Measurements from ENCODE around the gene ZNF264.

The ZNF264 gene

DNA sequence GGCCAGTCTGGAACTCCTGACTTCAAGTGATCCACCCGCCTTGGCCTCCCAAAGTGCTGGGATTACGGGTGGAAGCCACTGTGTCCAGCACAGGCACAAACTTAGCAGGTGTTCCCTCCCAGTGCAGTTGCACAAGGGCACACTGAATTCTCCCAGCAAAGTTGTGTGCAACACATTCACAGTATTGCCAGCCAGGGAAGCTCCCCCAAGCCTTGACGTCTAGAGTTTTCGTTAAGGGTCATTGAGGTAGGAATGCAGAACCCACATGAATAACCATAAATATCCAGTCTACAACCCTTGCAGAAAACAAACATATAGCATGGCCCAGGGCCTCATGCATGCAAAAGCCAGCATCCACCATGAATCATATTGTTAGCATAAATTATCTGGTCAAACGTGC, 36.2 kb downstream of the ZNF264 start (continued):
- TF ChIP-seq, protein P1, sequence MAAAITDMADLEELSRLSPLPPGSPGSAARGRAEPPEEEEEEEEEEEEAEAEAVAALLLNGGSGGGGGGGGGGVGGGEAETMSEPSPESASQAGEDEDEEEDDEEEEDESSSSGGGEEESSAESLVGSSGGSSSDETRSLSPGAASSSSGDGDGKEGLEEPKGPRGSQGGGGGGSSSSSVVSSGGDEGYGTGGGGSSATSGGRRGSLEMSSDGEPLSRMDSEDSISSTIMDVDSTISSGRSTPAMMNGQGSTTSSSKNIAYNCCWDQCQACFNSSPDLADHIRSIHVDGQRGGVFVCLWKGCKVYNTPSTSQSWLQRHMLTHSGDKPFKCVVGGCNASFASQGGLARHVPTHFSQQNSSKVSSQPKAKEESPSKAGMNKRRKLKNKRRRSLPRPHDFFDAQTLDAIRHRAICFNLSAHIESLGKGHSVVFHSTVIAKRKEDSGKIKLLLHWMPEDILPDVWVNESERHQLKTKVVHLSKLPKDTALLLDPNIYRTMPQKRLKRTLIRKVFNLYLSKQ (tag by site-specific recombination; IDR thresholded peaks at IDR 0.05; ENCODE audit: borderline replicate concordance) = no peak
- TF ChIP-seq ZNF132 (tag by site-specific recombination; IDR thresholded peaks at IDR 0.05; ENCODE audit: borderline replicate concordance) = no peak
- no peak for TF ChIP-seq ZNF473 (tag by site-specific recombination; IDR thresholded peaks at IDR 0.05)
- TF ChIP-seq ZNF621 (tag by site-specific recombination; IDR thresholded peaks at IDR 0.05) = no peak
- no peak for TF ChIP-seq ZBTB17 (tag by site-specific recombination; IDR thresholded peaks at IDR 0.05)
- no peak for TF ChIP-seq ZNF555 (tag by site-specific recombination; conservative IDR thresholded peaks at IDR 0.05)
- TF ChIP-seq, protein P2, sequence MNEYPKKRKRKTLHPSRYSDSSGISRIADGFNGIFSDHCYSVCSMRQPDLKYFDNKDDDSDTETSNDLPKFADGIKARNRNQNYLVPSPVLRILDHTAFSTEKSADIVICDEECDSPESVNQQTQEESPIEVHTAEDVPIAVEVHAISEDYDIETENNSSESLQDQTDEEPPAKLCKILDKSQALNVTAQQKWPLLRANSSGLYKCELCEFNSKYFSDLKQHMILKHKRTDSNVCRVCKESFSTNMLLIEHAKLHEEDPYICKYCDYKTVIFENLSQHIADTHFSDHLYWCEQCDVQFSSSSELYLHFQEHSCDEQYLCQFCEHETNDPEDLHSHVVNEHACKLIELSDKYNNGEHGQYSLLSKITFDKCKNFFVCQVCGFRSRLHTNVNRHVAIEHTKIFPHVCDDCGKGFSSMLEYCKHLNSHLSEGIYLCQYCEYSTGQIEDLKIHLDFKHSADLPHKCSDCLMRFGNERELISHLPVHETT (tag by site-specific recombination; IDR thresholded peaks at IDR 0.05) = no peak
- TF ChIP-seq ZNF24 (tag by site-specific recombination; IDR thresholded peaks at IDR 0.05) = no peak

DNA sequence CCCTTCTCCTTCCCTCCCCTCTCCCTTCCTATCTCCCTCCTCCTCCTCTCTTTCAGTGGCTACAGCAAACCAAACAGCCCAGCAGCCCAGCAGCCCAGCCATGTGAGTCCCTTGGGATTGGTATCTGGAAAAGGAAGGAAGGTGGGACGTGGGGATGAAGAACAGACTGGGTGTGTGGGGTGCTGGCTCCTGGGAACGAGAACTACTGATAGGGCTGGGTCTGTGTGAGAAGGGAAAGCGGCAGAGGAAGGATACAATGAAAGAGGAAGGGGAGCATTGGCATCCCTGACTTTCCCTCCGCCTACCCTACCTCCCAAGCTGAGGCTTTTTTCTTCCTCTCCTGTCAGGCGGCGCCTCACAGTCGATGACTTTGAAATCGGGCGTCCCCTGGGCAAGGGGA, 40.4 kb downstream of the ZNF264 start:
- CTCF ChIA-PET = no interaction called here
- TF ChIP-seq IKZF3 (tag by site-specific recombination; IDR thresholded peaks at IDR 0.05) = no peak
- no peak for TF ChIP-seq ZNF266 (tag by site-specific recombination; IDR thresholded peaks at IDR 0.05; ENCODE audit: low read depth)
- TF ChIP-seq GLIS2 (tag by site-specific recombination; IDR thresholded peaks at IDR 0.05) = no peak
- TF ChIP-seq, protein P3, sequence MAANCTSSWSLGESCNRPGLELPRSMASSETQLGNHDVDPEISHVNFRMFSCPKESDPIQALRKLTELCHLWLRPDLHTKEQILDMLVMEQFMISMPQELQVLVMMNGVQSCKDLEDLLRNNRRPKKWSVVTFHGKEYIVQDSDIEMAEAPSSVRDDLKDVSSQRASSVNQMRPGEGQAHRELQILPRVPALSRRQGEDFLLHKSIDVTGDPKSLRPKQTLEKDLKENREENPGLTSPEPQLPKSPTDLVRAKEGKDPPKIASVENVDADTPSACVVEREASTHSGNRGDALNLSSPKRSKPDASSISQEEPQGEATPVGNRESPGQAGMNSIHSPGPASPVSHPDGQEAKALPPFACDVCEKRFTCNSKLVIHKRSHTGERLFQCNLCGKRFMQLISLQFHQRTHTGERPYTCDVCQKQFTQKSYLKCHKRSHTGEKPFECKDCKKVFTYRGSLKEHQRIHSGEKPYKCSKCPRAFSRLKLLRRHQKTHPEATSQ (tag by site-specific recombination; IDR thresholded peaks at IDR 0.05) = no peak
- no peaks in the 10 kb centered on the region for H3K36me3 ChIP-seq (ENCODE audit: control insufficient read depth in 2 of 2, insufficient read depth in 1 of 2, low read length in 2 of 2)
- POLR2A ChIA-PET = no interaction called here
- no peaks in the 10 kb centered on the region for H3K9me3 ChIP-seq (ENCODE audit: control insufficient read depth, insufficient read depth, low read depth, low read length)
- H3K27ac ChIP-seq (ENCODE audit: extremely low read depth, low read depth, low read length) = no peak overlapping the region
- no peaks in the 10 kb centered on the region for H3K4me1 ChIP-seq (ENCODE audit: control insufficient read depth, insufficient read depth, low read length)
- H3K4me3 ChIP-seq (ENCODE audit: low read depth, low read length) = no peak overlapping the region

DNA sequence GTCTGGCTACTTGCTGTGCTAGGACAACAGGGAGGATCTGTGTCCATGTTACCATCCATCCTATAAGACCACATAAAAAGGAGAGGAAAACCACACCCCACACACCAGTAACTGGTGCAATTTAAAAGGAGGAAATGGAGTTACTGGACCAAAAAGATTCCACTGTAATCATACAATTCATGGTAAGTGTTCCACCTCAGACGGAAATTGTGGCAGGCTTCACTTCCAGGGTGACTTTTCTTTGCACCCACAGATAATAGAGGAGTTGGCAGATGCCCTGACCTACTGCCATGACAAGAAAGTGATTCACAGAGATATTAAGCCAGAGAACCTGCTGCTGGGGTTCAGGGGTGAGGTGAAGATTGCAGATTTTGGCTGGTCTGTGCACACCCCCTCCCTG, 41.9 kb downstream of the ZNF264 start:
- TF ChIP-seq, protein P4, sequence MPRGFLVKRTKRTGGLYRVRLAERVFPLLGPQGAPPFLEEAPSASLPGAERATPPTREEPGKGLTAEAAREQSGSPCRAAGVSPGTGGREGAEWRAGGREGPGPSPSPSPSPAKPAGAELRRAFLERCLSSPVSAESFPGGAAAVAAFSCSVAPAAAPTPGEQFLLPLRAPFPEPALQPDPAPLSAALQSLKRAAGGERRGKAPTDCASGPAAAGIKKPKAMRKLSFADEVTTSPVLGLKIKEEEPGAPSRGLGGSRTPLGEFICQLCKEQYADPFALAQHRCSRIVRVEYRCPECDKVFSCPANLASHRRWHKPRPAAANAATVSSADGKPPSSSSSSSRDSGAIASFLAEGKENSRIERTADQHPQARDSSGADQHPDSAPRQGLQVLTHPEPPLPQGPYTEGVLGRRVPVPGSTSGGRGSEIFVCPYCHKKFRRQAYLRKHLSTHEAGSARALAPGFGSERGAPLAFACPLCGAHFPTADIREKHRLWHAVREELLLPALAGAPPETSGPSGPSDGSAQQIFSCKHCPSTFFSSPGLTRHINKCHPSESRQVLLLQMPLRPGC (tag by site-specific recombination; IDR thresholded peaks at IDR 0.05) = no peak
- TF ChIP-seq ZNF146 (tag by site-specific recombination; IDR thresholded peaks at IDR 0.05) (no peak), ZFP37 (tag by site-specific recombination; IDR thresholded peaks at IDR 0.05) (no peak), ZNF701 (tag by site-specific recombination; IDR thresholded peaks at IDR 0.05) (no peak), ZNF311 (tag by site-specific recombination; IDR thresholded peaks at IDR 0.05; ENCODE audit: borderline replicate concordance) (no peak), ZNF585B (tag by site-specific recombination; IDR thresholded peaks at IDR 0.05) (no peak), ZNF768 (tag by site-specific recombination; IDR thresholded peaks at IDR 0.05) (no peak), ZNF266 (tag by site-specific recombination; IDR thresholded peaks at IDR 0.05; ENCODE audit: low read depth) (no peak), ZNF600 (tag by site-specific recombination; IDR thresholded peaks at IDR 0.05) (no peak)
- TF ChIP-seq, protein P2 (tag by site-specific recombination; IDR thresholded peaks at IDR 0.05) = no peak
- TF ChIP-seq, protein P5, sequence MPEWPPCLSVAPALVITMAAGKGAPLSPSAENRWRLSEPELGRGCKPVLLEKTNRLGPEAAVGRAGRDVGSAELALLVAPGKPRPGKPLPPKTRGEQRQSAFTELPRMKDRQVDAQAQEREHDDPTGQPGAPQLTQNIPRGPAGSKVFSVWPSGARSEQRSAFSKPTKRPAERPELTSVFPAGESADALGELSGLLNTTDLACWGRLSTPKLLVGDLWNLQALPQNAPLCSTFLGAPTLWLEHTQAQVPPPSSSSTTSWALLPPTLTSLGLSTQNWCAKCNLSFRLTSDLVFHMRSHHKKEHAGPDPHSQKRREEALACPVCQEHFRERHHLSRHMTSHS (tag by site-specific recombination; IDR thresholded peaks at IDR 0.05) = no peak
- CTCF ChIA-PET = no interaction called here

More for the DNA sequence above, 41.9 kb downstream of the ZNF264 start:
- H3K36me3 ChIP-seq (ENCODE audit: control insufficient read depth in 2 of 2, insufficient read depth in 1 of 2, low read length in 2 of 2) = no peaks in the 10 kb centered on the region
- POLR2A ChIA-PET = no interaction called here
- no peak overlapping the region for H3K27ac ChIP-seq (ENCODE audit: extremely low read depth, low read depth, low read length)
- no peak overlapping the region for H3K4me3 ChIP-seq (ENCODE audit: low read depth, low read length)
- H3K9me3 ChIP-seq (ENCODE audit: control insufficient read depth, insufficient read depth, low read depth, low read length) = no peaks in the 10 kb centered on the region
- H3K4me1 ChIP-seq (ENCODE audit: control insufficient read depth, insufficient read depth, low read length) = no peaks in the 10 kb centered on the region
